DMS79 treated with DMSO at 0.1 percent for 48 hours (cell line): ENCODE results near the gene HFM1.

Source experiments
- DNase-seq: peaks from one replicate; lab custom pipeline; 2025; lab: John Stamatoyannopoulos, UW

The HFM1 gene

GRCh38 chr1:91234181-91234580 lies 170.5 kb downstream of the HFM1 start:
- DNase-seq: no peak

GRCh38 chr1:91226741-91227140 lies 177.9 kb downstream of the HFM1 start:
- no peak for DNase-seq

- no peak for DNase-seq
Measured at GRCh38 chr1:91224878-91225277, 179.8 kb downstream of the HFM1 start.

GRCh38 chr1:91221017-91221416 lies 183.6 kb downstream of the HFM1 start:
- DNase-seq: no peak

- DNase-seq: no peak
Measured at GRCh38 chr1:91217911-91218310, 186.7 kb downstream of the HFM1 start.
